Measurements from ENCODE around the gene PDIA4.

DNA sequence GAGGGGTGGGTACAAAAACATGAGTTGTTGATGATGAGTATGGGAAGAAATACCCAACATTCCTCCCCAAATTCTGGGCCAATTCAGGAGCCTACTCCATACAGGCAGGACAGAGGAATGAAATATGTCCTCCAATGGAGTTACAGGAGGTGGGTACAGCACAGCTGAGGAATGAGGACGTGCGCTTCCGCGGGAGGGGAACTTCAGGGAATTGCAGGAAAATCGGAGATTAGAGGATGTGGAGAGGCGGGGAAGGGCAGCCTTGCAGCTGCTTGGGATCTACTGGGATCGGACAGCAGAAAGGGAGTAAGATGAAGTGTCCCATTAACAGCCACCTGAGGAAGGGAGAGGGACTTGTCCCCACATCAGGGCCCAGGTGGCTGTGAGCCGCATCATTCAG is 50.2 kb downstream of the PDIA4 start:
- TF ChIP-seq CTCF (IDR thresholded peaks at IDR 0.05) (no peak), POLR2A (IDR thresholded peaks at IDR 0.05) (no peak)
